Measurements from ENCODE around the gene ADORA3.

DNA sequence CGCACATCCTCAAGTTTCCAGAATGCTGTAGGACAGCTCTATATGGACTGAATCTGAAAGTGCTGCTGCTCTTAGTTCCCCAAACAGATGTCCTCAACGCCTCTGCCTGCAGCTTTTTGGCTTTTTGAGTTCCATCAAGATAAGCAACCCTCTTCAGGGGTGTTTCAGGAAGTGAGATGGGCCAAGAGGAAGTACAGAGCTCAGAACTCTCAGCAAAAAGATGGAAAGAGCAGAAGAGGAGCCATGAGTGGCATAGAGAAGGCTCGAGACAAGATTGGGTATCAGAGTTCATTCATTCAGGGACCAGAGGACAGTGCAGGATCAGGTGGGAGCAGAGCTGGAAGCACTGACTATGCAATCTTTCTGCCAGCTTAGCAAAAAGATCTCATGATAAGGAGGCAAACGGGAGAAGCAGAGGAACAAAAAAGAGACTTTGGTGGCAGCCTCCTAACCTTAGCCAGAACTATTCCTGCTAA lies at the start of gene ADORA3, which contains the start of gene TMIGD3:
- TF ChIP-seq, protein P1, sequence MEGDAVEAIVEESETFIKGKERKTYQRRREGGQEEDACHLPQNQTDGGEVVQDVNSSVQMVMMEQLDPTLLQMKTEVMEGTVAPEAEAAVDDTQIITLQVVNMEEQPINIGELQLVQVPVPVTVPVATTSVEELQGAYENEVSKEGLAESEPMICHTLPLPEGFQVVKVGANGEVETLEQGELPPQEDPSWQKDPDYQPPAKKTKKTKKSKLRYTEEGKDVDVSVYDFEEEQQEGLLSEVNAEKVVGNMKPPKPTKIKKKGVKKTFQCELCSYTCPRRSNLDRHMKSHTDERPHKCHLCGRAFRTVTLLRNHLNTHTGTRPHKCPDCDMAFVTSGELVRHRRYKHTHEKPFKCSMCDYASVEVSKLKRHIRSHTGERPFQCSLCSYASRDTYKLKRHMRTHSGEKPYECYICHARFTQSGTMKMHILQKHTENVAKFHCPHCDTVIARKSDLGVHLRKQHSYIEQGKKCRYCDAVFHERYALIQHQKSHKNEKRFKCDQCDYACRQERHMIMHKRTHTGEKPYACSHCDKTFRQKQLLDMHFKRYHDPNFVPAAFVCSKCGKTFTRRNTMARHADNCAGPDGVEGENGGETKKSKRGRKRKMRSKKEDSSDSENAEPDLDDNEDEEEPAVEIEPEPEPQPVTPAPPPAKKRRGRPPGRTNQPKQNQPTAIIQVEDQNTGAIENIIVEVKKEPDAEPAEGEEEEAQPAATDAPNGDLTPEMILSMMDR (IDR thresholded peaks at IDR 0.05), result no peak
- TF ChIP-seq EZH2 (IDR thresholded peaks at IDR 0.05), result no peak
